ENCODE measurements around the gene ARHGEF28. TPM values are rescaled to one million over a fixed set of nuclear protein-coding genes. Genes with fewer than 3 reads are reported as not detected.

Gene ARHGEF28
- total and polyA plus RNA-seq, 2 of the 4 experiments (the other 2 are of a cell fraction): 3.6 to 16.0 TPM

GRCh38 chr5:73733219-73733618 lies 107.2 kb downstream of the ARHGEF28 start:
- TF ChIP-seq RCOR1 (IDR thresholded peaks at IDR 0.05; ENCODE audit: insufficient replicate concordance, low read length): no peak
- no peak for TF ChIP-seq MXI1 (IDR thresholded peaks at IDR 0.05; ENCODE audit: borderline replicate concordance, low read depth, low read length)
- TF ChIP-seq USF2 (IDR thresholded peaks at IDR 0.05; ENCODE audit: low read depth, low read length): no peak
- no peak for TF ChIP-seq POLR2A (IDR thresholded peaks at IDR 0.05; ENCODE audit: low read depth, low read length)
- TF ChIP-seq CHD1 (IDR thresholded peaks at IDR 0.05; ENCODE audit: low read depth, low read length): no peak
- no peak for TF ChIP-seq CTCF (conservative IDR thresholded peaks at IDR 0.05; ENCODE audit: low read depth, low read length)
- TF ChIP-seq MAZ (IDR thresholded peaks at IDR 0.05; ENCODE audit: borderline replicate concordance, low read depth, low read length): no peak
- no peak for TF ChIP-seq FOS (IDR thresholded peaks at IDR 0.05; ENCODE audit: low read depth, low read length)
- TF ChIP-seq RFX5 (IDR thresholded peaks at IDR 0.05; ENCODE audit: low read depth, low read length): no peak
- no peak for TF ChIP-seq CEBPB (IDR thresholded peaks at IDR 0.05; ENCODE audit: low read depth, low read length)
- TF ChIP-seq BHLHE40 (IDR thresholded peaks at IDR 0.05; ENCODE audit: low read depth, low read length): no peak; the same call in 1 of the 2 replicates
- no peak for TF ChIP-seq NFE2L2 (IDR thresholded peaks at IDR 0.05; ENCODE audit: low read depth, low read length)
- TF ChIP-seq SMC3 (IDR thresholded peaks at IDR 0.05; ENCODE audit: low read depth, low read length): no peak
- no peak for TF ChIP-seq MAFK (IDR thresholded peaks at IDR 0.05; ENCODE audit: low read depth, low read length)
- no peak for TF ChIP-seq ELK1 (IDR thresholded peaks at IDR 0.05; ENCODE audit: borderline replicate concordance, low read depth, low read length)
- no peak for TF ChIP-seq RAD21 (IDR thresholded peaks at IDR 0.05; ENCODE audit: low read length)
- H3K14ac ChIP-seq (replicated peaks; ENCODE audit: low read depth, low read length): no peak overlapping the region
- H2AFZ ChIP-seq (replicated peaks; ENCODE audit: low read length, poor library complexity): no peak overlapping the region
- no TSS peak for BruUV-seq (replicated peaks)
- H4K8ac ChIP-seq (ENCODE audit: low read depth in 2 of 2, low read length in 2 of 2): no peak overlapping the region
- no peak overlapping the region for H3K9ac ChIP-seq (ENCODE audit: low read depth, low read length)
- peaks cover 3% of the 10 kb centered on the region for H3K4me1 ChIP-seq (ENCODE audit: control insufficient read depth, insufficient read depth, low read length)
- ATAC-seq (ENCODE audit: low read depth) (peak; percentile 66), DNase-seq (peak; percentile 72)
- H3K79me1 ChIP-seq (ENCODE audit: low read depth in 1 of 2, low read length in 2 of 2): peaks cover 21 to 60% of the 10 kb centered on the region in 2 experiments; a peak in 3 of 4 replicates
- dilution Hi-C loops (cut with HindIII; ENCODE audit: low sequenced_read_pairs, unreplicated experiment): no loop called here
- no peak overlapping the region for H3K23ac ChIP-seq (ENCODE audit: low read depth, low read length)
- H3K4me3 ChIP-seq (ENCODE audit: insufficient read depth, low read depth, low read length): no peak overlapping the region
- H4K91ac ChIP-seq (ENCODE audit: insufficient read depth, low read depth, low read length): no peak overlapping the region
- ChIA-PET POLR2A (ENCODE audit: unreplicated experiment) (no interaction called here), CTCF (no interaction called here)
- no peak overlapping the region for H2BK15ac ChIP-seq (ENCODE audit: low read depth, low read length)
- WGBS, 2 experiments (ENCODE audit: extremely low coverage in 2 of 2, insufficient read length in 1 of 2): no CpG with 5 or more reads among the region's 1 CpG
- H3K9me3 ChIP-seq (ENCODE audit: control insufficient read depth, insufficient read depth, low read length): no peaks in the 10 kb centered on the region
- H3K56ac ChIP-seq (ENCODE audit: extremely low read depth, insufficient read depth, low read length): no peak overlapping the region
- intact Hi-C loops (cut with micrococcal nuclease): no loop called here
- H3K36me3 ChIP-seq (ENCODE audit: control insufficient read depth, insufficient read depth, low read length): no peaks in the 10 kb centered on the region
- H2AK5ac ChIP-seq (ENCODE audit: low read depth, low read length): no peak overlapping the region
- H3K27ac ChIP-seq (ENCODE audit: insufficient read depth, low read length): no peak overlapping the region
- H4K20me1 ChIP-seq (ENCODE audit: insufficient read depth, low read length): no peaks in the 10 kb centered on the region
- H2BK20ac ChIP-seq (ENCODE audit: low read depth, low read length): no peak overlapping the region
- peaks cover 9% of the 10 kb centered on the region for H3K9me1 ChIP-seq (ENCODE audit: insufficient read depth, low read length)
- H3K4me2 ChIP-seq (ENCODE audit: low read depth, low read length): no peak overlapping the region
- no peak overlapping the region for H3K4ac ChIP-seq (ENCODE audit: low read depth, low read length)
- H3K27me3 ChIP-seq (ENCODE audit: control insufficient read depth, insufficient read depth, low read length): no peaks in the 10 kb centered on the region
- no peak overlapping the region for H2BK5ac ChIP-seq (ENCODE audit: low read depth, low read length, poor library complexity, severe bottlenecking)
- H2BK120ac ChIP-seq (ENCODE audit: low read depth, low read length): no peak overlapping the region
- H2AK9ac ChIP-seq (replicated peaks; ENCODE audit: low read depth, low read length, poor library complexity): no peak overlapping the region
- no peak overlapping the region for H3K18ac ChIP-seq (ENCODE audit: low read depth, low read length)
- in situ Hi-C loops (cut with MboI; ENCODE audit: low sequenced_read_pairs): no loop called here
- no peak overlapping the region for H4K5ac ChIP-seq (ENCODE audit: low read depth, low read length)
